HG02763 (cell line): ENCODE data around the gene PTK6.

ENCODE experiments used
- ATAC-seq: cut with Tn5 transposase; IDR thresholded peaks from one replicate; pipeline ENCODE4 v1.9.1; 2021; ENCODE audit warnings: mild to moderate bottlenecking, moderate library complexity; ENCODE audit not compliant: unreplicated experiment

PTK6 gene

DNA sequence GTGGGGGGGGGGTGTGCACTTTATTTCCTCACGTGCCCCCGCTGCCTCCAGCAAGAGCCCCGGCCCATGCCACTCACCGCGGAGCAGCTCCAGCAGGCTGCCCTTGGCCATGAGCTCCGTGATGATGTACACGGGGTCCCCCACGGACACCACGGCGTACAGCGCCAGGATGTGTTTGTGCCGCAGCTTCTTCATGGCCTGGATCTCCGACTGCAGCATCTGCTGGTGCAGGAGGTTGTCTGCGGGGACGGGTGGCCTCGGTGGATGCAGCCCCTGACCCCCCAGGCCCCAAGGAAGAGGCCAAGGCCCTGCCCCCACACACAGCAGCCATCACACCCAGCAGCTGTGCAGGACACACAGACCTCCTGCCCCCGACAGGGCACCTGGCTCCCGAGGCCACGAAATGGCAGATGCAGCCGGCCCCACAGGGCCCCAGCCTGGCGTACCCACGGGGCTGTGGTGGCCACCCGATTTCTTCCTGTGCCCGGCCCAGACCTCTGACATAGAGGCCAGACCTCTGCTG is 4.7 kb downstream of the PTK6 start:
- no peak for ATAC-seq

DNA sequence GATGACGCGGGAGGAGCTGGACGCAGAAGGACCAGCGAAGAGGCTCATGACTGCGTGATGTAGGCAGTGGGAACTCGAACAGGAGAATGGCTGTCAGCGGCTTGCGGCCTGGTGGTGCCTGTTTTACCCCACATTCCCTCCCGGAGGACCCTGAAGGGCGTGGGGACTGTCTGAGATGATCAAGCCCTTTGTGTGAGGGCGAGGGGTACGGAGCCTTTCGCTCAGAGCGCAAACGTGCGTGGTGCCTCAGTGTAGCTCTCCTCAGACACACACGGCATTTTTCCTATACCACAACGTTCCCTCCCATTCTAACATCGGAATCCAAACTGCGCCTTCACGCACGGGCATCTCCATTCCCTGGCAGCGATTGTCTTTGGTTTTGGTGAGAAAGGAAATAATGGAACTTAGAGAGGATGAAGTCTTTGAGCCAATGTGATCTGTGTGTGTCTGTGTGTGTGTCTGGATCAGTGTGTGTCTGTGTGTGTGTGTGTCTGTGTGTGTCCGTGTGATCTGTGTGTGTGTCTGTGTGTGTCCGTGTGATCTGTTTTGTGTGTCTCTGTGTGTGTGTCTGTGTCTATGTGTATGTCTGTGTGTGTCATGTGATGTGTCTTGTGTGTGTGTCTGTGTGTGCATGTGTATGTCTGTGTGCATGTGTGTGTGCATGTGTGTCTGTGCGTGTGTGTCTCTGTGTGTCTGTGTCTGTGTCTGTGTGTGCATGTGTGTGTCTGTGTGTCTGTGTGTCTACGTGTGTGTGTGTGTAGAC is 5.3 kb downstream of the PTK6 start:
- no peak for ATAC-seq

DNA sequence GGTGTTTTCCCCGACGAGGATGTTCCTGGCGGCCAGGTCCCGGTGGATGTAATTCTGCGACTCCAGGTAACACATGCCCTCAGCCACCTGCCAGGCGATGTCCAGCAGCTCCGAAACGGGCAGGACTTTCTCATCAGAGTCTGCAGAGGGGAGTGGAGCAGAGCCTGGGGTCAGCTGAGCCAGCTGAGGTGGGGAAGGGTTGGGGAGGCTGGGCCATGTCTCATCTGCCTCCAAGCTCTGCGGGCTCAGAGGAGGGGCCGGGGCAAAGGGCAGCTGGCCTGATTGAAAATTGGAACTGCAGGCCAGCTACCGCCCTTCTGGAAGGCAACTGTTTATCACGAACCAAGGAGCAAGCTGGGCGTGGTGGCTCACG is 6.4 kb downstream of the PTK6 start:
- ATAC-seq: no peak

DNA sequence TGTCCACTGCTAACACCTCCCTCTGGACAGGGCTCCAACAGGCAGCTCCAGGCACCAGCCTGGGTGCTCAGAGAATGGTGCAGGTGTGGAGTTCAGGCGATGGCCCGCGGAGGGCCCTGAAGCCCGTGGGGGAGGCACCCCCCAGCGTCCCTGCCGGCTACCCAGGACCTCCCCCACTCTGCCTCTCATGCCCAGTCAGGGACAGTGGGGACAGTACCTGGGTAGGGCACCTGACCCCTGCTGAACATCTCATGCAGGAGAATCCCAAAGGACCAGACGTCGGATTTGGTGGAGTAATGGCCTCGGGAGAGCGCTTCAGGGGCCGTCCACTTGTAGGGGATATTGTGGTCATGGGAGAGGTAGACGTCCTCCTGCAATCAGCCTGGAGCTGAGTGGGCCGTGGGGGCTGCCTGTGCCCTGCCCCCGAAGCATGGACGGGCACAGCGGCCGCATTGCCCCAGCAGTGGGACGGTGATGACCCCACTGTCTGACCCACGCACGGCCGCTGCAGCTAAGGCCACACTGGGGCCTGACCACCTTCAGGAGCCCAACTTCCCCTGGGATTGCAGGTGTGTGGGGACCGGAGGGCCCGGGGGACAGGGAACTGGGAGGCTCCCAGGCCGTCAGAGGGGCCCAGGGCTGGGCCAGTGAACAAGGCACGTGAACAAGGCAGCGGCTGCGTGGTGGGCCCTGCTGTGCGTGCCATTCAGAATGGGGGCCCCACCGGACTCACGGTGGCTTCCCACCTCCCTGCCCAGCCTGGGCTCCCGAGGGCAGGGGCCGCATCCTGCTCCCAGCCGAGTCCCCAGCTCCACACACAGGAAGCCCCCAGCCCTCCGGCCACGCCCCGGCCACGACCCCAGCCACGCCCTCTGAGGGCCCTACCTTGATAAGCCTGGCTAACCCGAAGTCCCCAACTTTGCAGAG is 7.1 kb downstream of the PTK6 start:
- no peak for ATAC-seq

DNA sequence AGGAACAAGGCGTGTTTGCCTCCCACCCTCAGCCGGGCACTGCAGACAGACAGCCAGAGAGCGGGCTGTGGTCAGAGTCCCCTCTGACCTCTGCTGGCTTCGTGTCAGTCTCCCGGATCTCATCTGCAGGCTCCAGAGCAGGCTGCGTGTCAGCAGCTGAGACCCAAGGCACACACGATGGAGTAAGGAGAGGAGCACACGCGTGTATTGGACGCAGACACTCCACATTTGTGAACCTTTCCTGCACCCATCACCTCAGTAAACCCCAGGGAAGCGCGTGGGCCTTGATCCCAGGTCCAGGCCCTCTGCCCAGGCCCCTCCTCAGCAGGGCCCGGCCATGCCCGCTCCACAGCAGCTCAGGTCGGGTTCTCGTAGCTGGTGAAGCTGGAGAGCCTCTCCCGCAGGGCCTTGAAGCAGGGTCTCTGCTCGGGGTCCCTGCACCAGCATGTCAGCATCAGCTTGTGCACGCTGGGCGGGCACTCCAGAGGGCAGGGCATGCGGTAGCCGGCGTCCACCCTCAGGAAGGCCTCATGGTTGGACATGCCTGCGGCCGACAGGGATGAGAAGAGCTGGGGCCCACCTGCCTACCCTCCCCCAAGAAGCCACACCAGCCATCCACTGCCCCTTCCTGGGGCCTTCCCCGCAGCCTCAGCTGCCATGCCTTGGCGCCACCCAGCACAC is 7.9 kb downstream of the PTK6 start:
- ATAC-seq: no peak

DNA sequence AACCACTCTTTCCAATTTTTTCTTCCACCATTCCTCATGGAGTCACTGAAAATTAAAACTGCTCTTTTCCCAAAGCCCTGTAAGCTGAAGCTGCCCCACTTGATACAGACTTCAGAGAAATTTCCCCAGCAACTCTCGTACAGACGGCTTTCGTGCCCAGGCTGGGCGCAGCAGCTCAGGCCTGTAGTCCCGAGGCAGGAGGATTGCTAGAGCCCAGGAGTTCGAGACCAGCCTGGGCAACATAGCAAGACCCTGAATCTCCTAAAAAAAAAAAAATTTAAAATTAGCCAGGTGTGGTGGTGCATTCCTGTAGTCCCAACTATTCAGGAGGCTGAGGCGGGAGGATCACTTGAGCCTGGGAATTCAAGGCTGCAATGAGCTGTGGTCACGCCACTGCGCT is 10.0 kb downstream of the PTK6 start:
- ATAC-seq: no peak

DNA sequence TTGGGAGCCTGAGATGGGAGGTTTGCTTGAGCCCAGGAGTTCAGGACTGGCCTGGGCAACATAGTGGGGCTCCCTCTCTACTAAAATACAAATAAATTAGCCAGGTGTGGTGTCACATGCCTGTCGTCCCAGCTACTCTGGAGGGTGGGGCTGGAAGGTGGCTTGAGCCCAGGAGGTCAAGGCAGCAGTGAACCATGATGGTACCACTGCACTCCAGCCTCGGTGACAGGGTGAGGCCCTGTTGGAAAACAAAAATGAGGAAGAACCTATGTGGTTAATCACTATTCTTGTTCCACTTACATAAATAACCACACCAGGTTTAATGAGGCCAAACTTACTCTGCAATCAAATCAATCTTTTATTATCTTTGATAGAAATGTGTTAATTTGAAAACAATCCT is 11.2 kb downstream of the PTK6 start:
- ATAC-seq: no peak

DNA sequence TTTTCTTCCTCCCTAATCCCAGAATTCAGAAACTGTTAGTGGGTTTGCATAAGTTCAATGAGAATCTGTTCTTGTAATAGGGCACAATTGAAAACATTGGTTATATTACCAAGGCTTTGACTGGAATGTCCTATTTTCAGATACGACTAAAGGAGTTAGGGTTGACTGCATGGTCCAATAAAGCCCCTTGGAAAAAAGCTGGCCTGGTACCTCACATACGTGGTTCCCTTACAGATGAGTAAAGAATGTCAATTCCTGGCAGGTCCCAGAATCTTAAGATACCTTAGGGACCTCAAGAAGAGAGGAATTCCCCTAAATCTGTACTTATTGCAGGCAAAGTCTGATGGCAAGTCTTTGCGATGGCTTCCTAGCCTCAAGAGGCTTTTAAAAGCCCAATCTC is 12.0 kb downstream of the PTK6 start:
- ATAC-seq: no peak

DNA sequence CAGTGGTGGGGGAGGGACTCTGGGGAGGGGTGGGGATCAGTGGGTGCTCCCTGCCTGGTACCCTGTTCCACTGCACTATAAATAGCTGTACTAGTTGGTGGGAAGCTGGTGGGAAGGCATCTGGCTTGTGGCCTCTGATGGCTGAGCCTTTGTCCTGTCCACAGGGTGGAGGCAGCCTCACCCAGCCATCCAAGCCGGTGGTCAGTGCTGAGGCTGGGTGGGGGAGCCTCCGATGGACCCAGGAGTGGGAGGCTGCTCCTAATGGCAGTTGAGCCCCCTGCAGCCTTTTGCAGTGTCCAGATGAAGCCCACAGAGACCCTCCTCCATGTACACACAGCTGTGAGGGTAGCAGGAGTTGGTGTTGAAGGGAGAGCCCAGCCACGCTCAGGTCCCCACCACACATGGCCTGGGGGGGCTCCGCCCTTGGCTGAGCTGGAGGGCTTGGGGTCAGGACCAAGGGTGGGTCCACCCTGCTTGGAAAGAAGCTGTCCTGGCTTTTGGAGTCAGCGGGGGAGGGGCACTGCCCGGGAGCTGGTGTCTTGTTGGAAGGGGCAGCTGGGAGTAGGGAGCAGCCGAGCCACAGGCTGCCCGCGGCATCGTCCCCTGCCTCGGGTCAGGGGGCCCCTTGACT is 14.1 kb downstream of the PTK6 start:
- ATAC-seq: no peak

DNA sequence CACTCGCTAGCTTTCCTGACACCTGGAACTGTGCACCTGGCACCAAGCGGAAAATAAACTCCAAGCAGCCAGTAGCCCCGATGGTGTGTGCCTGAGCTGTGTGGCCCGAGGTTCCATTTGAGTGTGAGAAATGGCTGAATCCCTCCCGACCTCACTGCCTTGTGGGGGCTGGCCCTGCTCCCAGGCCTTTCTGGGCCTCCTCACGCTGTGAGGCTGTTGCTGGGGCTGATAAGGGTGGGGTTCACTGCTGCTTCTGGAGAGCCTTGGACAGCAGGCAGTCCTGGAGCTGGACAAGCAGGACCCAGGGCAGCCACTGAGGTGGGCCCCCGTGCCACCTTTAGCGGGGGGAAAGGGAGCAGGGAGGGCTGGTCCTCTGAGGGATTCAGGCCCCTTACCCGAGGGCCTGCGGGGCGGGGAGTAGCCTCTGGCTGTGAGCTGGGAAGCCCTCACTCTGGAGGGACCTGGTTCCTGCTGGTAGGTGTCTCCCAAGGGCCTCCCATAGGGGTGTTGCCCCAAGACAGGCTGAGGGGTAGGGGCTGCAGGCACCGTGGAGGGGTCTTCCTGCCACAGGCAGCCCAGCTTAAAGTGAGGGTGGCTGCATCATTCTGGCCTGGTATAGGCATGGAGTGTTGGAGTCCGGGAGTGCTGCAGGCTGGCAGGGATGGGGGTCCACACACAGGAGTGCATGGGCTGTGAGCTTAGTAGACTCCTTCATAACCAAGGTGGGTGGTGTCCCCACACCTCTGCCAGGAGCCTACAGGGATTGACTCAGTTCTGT is 14.9 kb downstream of the PTK6 start:
- no peak for ATAC-seq

DNA sequence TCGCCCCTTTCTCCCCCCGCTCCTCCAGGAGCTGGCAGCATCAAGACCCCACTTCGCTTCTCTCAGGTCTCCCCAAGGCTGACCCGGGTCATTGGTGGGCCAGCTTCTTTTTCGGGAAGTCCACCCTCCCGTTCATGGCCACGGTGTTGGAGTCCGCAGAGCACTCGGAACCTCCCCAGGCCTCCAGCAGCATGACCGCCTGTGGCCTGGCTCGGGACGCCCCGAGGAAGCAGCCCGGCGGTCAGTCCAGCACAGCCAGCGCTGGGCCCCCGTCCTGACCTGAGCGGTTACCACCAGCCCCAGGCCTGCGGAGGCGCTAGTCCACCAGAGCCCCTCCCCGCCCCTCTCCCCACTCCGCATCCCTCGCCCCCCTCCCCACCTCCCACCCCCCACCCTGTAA is 15.6 kb downstream of the PTK6 start:
- no peak for ATAC-seq

DNA sequence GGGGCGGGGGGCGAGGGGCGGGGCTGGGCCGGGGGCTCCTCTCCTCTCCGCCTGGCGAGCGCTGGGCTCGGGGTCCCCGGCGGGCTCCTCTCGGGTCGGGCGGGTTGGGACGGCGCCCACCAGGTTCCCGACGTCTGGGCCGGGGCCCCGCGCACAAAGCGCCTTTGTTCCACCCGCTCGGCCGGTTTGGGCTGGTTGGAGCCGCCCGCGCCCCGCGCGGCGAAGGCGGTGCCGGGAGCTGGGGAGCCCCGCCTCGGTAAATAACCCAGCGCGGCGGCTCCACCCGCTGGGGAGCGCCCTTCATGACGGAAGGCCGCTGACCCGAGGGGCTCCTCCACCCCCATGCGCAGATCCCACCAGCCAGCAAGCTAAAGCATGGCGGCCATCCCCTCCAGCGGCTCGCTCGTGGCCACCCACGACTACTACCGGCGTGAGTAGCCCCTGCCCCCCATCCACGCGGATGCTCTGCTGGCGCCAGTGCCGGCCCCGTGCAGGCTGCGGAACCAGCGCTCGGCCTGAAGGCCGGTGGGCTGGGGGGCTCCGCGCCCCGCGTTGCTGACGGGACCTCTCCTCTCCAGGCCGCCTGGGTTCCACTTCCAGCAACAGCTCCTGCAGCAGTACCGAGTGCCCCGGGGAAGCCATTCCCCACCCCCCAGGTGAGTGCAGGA is 16.1 kb downstream of the PTK6 start:
- peak; percentile 39 for ATAC-seq

DNA sequence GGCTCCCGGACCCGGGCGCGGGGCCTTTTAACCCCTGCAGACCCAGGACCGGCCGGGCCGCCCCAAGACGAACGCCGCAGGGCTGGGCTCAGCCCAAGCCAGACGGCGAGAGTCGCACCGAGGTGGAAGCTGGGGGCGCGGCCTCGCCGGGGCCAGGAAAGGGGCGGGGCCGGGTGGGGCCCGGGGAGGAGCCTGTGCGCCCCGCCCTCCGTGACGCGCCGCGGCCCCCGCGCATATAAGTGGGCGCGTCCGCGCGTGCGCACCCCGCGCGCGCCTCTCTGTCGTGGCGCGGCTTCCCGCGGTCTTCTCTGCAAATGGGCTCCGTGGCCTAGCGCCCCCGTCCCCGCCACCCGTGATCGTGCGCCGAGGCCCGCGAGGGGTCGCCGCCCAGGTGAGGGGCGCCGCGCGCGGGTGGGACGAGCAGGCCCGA is 16.7 kb downstream of the PTK6 start, which contains the start of gene PPDPF:
TSS of gene PPDPF (plus strand) at position 262 of the 430 bp plus-strand sequence. CDS start 544 bp downstream, outside the sequence.
- peak; percentile 74 for ATAC-seq

DNA sequence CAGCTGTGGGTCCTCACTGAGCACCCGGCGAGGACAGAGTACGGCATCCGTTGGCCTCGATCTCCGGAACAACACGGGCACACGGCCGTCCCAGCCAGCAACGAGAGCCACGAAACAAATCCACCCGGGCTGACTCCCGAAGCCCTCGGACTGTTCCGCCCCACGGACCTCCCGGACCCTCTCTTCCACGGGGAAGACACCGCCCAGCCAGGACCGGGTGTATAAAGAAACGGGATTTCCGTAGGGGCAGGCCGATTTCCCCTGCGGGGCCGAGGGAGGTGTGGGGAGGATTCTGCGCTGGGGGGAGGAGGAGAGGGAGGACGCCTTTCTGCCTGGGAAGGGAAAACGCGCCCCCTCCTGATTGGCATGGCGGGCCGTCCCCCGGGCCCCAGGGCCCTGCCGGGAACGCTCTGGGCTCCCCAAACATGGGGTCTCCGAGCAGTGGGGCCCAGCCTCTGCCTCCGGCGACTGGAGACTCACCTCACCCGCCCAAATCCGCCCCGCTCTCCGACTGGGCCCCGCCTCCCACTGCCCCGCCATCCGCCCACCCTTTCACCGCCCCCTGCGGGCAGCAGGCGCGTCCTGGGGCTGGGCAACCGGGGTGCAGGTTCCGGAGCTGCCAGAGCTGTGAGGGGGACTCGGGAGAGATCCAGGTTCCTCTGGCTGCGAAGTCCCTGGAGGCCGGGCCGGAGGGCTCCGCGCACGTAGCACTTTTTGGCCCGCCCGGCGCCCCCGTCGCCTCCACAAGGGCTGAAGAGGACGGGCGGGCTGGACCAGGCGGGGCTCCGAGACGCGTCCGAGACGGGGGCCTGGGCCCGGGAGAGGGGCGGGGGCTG is 17.3 kb downstream of the PTK6 start:
- ATAC-seq: peak; percentile 43

DNA sequence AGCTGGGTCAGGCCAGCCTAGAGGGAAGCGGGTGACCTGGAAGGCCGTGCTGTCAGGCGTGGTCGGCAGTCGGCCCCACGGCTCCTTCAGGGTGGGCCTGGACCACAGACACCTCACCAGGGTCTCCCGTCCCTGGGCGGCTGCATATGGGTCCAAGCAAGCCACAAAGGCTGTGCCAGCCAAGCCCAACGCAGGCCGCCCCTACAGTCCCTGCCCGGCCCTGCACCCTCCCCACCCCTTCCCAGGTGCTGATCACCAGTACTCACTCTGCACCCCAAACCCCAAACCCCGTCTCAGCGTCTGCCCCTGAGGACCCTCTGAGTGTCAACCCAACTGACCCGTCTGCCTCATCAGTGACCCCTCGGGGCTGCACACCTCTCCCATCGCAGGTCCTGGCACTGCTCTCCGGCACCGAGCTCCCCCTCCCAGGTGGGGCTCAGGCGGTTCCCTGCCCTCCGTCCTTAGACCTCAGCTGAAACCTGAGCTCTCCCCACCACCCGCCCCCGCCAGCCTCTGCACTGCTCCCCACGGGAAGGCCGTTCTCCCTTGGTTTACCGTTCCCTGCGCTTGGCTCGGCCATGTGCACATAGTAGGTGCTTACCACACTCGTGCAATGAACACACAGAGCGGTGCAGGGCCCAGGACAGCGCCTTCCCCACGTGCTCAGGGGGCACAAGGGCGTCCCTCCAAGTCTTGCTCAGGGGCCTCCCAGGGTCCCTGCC is 18.1 kb downstream of the PTK6 start:
- ATAC-seq: no peak

DNA sequence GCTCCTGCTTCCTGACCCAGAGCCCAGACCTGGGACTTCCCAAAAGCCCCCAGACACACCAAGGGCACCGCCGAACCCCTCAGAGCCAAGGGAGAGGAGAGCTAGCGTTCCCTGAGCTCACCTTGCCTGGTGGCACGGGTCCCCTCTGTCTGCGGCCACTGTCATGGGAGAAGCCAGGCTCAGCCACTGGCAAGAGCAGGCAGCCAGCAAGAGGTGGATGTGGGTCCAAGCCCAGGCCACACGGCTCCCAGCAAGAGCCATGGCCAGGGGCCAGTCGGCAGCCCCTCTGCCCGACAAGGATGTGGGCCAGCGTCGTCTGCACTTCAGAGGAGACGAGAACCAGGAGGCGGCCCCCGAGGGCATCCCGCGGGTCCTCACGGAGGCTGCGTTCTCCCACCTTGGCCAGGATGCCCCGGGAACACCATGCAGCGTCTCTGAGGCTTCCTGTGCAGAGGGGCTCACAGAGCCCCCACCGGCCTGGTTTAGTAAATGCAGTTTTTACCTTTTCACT is 18.8 kb downstream of the PTK6 start:
- no peak for ATAC-seq
